GM21447 (cell line): Measurements from ENCODE around the gene FAM117A.
"Not testable (repeated sequence)": the region's sequence is repeated elsewhere in the genome, so short reads cannot be mapped to it uniquely, and the experiment has no call there.

ENCODE experiments used
- ATAC-seq: cut with Tn5 transposase; IDR thresholded peaks from one replicate; pipeline ENCODE4 v1.9.1; 2021; ENCODE audit not compliant: unreplicated experiment

Gene FAM117A

GRCh38 chr17:49764559-49765180 lies 739 bp upstream of the FAM117A start:
- no peak for ATAC-seq

- no peak for ATAC-seq
Measured at GRCh38 chr17:49762151-49762941, 1.6 kb downstream of the FAM117A start.

GRCh38 chr17:49760932-49761558 lies 2.9 kb downstream of the FAM117A start:
- ATAC-seq: no peak

GRCh38 chr17:49760296-49760695 lies 3.6 kb downstream of the FAM117A start:
- ATAC-seq: no peak

- ATAC-seq: no peak
Measured at GRCh38 chr17:49759203-49759602, 4.7 kb downstream of the FAM117A start.

- ATAC-seq: not testable (repeated sequence)
Measured at GRCh38 chr17:49758464-49759010, 5.4 kb downstream of the FAM117A start.

GRCh38 chr17:49757151-49757777 lies 6.7 kb downstream of the FAM117A start:
- ATAC-seq: no peak

- no peak for ATAC-seq
Measured at GRCh38 chr17:49756323-49757150, 7.4 kb downstream of the FAM117A start.

- no peak for ATAC-seq
Measured at GRCh38 chr17:49755663-49756283, 8.2 kb downstream of the FAM117A start.

GRCh38 chr17:49753959-49754391 lies 10.0 kb downstream of the FAM117A start:
- no peak for ATAC-seq

GRCh38 chr17:49752508-49752907 lies 11.4 kb downstream of the FAM117A start:
- no peak for ATAC-seq

GRCh38 chr17:49749730-49750129 lies 14.2 kb downstream of the FAM117A start:
- no peak for ATAC-seq

GRCh38 chr17:49748791-49749190 lies 15.1 kb downstream of the FAM117A start:
- ATAC-seq: peak; percentile 79

- ATAC-seq: no peak
Measured at GRCh38 chr17:49748223-49748622, 15.7 kb downstream of the FAM117A start.

- ATAC-seq: no peak
Measured at GRCh38 chr17:49747632-49748031, 16.3 kb downstream of the FAM117A start.

- ATAC-seq: peak; percentile 50
Measured at GRCh38 chr17:49746791-49747490, 17.0 kb downstream of the FAM117A start.

GRCh38 chr17:49745175-49746139 lies 18.5 kb downstream of the FAM117A start:
- ATAC-seq: no peak

- no peak for ATAC-seq
Measured at GRCh38 chr17:49742166-49742638, 21.7 kb downstream of the FAM117A start.
